Measurements from ENCODE around the gene ERLIN1.

ERLIN1 gene

GRCh38 chr10:100104300-100104699 lies 81.5 kb downstream of the ERLIN1 start:
- Histone ChIP-seq H3K9me3 (ENCODE audit: severe bottlenecking) (peaks cover 2% of the 10 kb centered on the region), H3K4me1 (ENCODE audit: insufficient read depth, poor library complexity, severe bottlenecking) (peaks cover 7% of the 10 kb centered on the region), H3K27ac (ENCODE audit: poor library complexity, severe bottlenecking) (no peak overlapping the region), H3K4me3 (ENCODE audit: severe bottlenecking) (no peak overlapping the region), H3K27me3 (ENCODE audit: insufficient read depth, poor library complexity, severe bottlenecking) (no peaks in the 10 kb centered on the region), H3K36me3 (ENCODE audit: low read depth) (no peaks in the 10 kb centered on the region)
- ATAC-seq (ENCODE audit: low read depth) (no peak), DNase-seq (ENCODE audit: low spot score) (no peak)
- no peak for TF ChIP-seq CTCF (IDR thresholded peaks at IDR 0.05; ENCODE audit: poor library complexity, severe bottlenecking)

GRCh38 chr10:100103581-100103980 lies 82.2 kb downstream of the ERLIN1 start:
- H3K4me1 ChIP-seq (ENCODE audit: insufficient read depth, poor library complexity, severe bottlenecking): peaks cover 7% of the 10 kb centered on the region
- ATAC-seq (ENCODE audit: low read depth) (peak; percentile 36; the same call in 2 of the 3 replicates), DNase-seq (ENCODE audit: low spot score) (no peak)
- TF ChIP-seq CTCF (IDR thresholded peaks at IDR 0.05; ENCODE audit: poor library complexity, severe bottlenecking): no peak
- H3K27ac ChIP-seq (ENCODE audit: poor library complexity, severe bottlenecking): no peak overlapping the region
- H3K36me3 ChIP-seq (ENCODE audit: low read depth): no peaks in the 10 kb centered on the region
- no peak overlapping the region for H3K4me3 ChIP-seq (ENCODE audit: severe bottlenecking)
- H3K9me3 ChIP-seq (ENCODE audit: severe bottlenecking): peaks cover 2% of the 10 kb centered on the region
- H3K27me3 ChIP-seq (ENCODE audit: insufficient read depth, poor library complexity, severe bottlenecking): no peaks in the 10 kb centered on the region

- no peak for TF ChIP-seq CTCF (IDR thresholded peaks at IDR 0.05; ENCODE audit: poor library complexity, severe bottlenecking)
- H3K4me1 ChIP-seq (ENCODE audit: insufficient read depth, poor library complexity, severe bottlenecking): peaks cover 7% of the 10 kb centered on the region
- H3K27ac ChIP-seq (ENCODE audit: poor library complexity, severe bottlenecking): no peak overlapping the region
- H3K27me3 ChIP-seq (ENCODE audit: insufficient read depth, poor library complexity, severe bottlenecking): no peaks in the 10 kb centered on the region
- no peak overlapping the region for H3K4me3 ChIP-seq (ENCODE audit: severe bottlenecking)
- H3K36me3 ChIP-seq (ENCODE audit: low read depth): no peaks in the 10 kb centered on the region
- DNase-seq (ENCODE audit: low spot score) (no peak), ATAC-seq (ENCODE audit: low read depth) (peak; percentile 57; the same call in 2 of the 3 replicates)
- peaks cover 2% of the 10 kb centered on the region for H3K9me3 ChIP-seq (ENCODE audit: severe bottlenecking)
Measured at GRCh38 chr10:100101192-100102076, 84.4 kb downstream of the ERLIN1 start.

- DNase-seq (ENCODE audit: low spot score) (no peak), ATAC-seq (ENCODE audit: low read depth) (no peak; the same call in 2 of the 3 replicates)
- H3K4me1 ChIP-seq (ENCODE audit: insufficient read depth, poor library complexity, severe bottlenecking): peaks cover 7% of the 10 kb centered on the region
- peaks cover 2% of the 10 kb centered on the region for H3K9me3 ChIP-seq (ENCODE audit: severe bottlenecking)
- no peaks in the 10 kb centered on the region for H3K27me3 ChIP-seq (ENCODE audit: insufficient read depth, poor library complexity, severe bottlenecking)
- no peak overlapping the region for H3K4me3 ChIP-seq (ENCODE audit: severe bottlenecking)
- H3K36me3 ChIP-seq (ENCODE audit: low read depth): no peaks in the 10 kb centered on the region
- TF ChIP-seq CTCF (IDR thresholded peaks at IDR 0.05; ENCODE audit: poor library complexity, severe bottlenecking): peak; percentile 35
- no peak overlapping the region for H3K27ac ChIP-seq (ENCODE audit: poor library complexity, severe bottlenecking)
Measured at GRCh38 chr10:100100651-100101184, 85.1 kb downstream of the ERLIN1 start.

All from RWPE2 (cell line).